ENCODE measurements around the gene POLD3. TPM values are rescaled to one million over a fixed set of nuclear protein-coding genes. Genes with fewer than 3 reads are reported as not detected.

Gene POLD3, protein sequence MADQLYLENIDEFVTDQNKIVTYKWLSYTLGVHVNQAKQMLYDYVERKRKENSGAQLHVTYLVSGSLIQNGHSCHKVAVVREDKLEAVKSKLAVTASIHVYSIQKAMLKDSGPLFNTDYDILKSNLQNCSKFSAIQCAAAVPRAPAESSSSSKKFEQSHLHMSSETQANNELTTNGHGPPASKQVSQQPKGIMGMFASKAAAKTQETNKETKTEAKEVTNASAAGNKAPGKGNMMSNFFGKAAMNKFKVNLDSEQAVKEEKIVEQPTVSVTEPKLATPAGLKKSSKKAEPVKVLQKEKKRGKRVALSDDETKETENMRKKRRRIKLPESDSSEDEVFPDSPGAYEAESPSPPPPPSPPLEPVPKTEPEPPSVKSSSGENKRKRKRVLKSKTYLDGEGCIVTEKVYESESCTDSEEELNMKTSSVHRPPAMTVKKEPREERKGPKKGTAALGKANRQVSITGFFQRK
- total RNA-seq (2022; extraction: Qiagen RNA extraction): 13.6 to 19.1 TPM (median 15.5 TPM) in 5 replicates

GRCh38 chr11:74592441-74593362 lies at the start of gene POLD3:
POLD3 (plus strand) TSS chr11:74592582; CDS start chr11:74592659, 77 bp downstream.

Other genes with a start within 250 kb of the POLD3 start
- gene PGM2L1, start 194.1 kb upstream of the POLD3 start, total RNA-seq (2022; extraction: Qiagen RNA extraction): 10.4 to 17.2 TPM (median 15.9 TPM) in 5 replicates
- gene KCNE3, start 125.0 kb upstream of the POLD3 start, total RNA-seq (2022; extraction: Qiagen RNA extraction): 0.05 TPM in 1 of 5 replicates, not detected in the others
- gene LIPT2, start 98.9 kb upstream of the POLD3 start, total RNA-seq (2022; extraction: Qiagen RNA extraction): 1.6 to 3.0 TPM (median 2.4 TPM) in 5 replicates
- 3.1 to 5.7 TPM (median 4.0 TPM) in 5 replicates for gene CHRDL2, start 138.8 kb downstream of the POLD3 start, total RNA-seq (2022; extraction: Qiagen RNA extraction)
- gene RNF169, start 156.3 kb downstream of the POLD3 start, total RNA-seq (2022; extraction: Qiagen RNA extraction): 3.6 to 5.7 TPM (median 3.9 TPM) in 5 replicates

All from A549 treated with AZD2906 at 1 μM for 4 hours (cell line).